ENCODE data around the gene SPATA31D3. TPM values are rescaled to one million over a fixed set of nuclear protein-coding genes. Genes with fewer than 3 reads are reported as not detected.

Gene SPATA31D3
- total and polyA plus RNA-seq, 4 experiments from 2014 or later: not detected

Other genes starting within 250 kb of the SPATA31D3 start
- gene SPATA31D4, start 15.1 kb upstream of the SPATA31D3 start, total RNA-seq: not detected
- not detected for gene SPATA31D4, start 15.1 kb upstream of the SPATA31D3 start, polyA plus RNA-seq
- not detected for gene SPATA31D1, start 45.3 kb downstream of the SPATA31D3 start, total RNA-seq
- not detected for gene SPATA31D1, start 45.3 kb downstream of the SPATA31D3 start, polyA plus RNA-seq